Measurements from ENCODE around the gene SESN2.
A peak's percentile ranks its signal among the peaks of the same experiment; 100 is the strongest.

SESN2 gene

GRCh38 chr1:28282426-28283407 lies 23.4 kb downstream of the SESN2 start:
- peaks cover 19% of the 10 kb centered on the region for H3K36me3 Mint-ChIP-seq
- no peaks in the 10 kb centered on the region for H3K9me3 Mint-ChIP-seq
- peaks cover 19% of the 10 kb centered on the region for H3K27me3 Mint-ChIP-seq
- H3K4me1 Mint-ChIP-seq, result peaks cover 22% of the 10 kb centered on the region
- no peak for DNase-seq
- H3K4me3 Mint-ChIP-seq, result no peak overlapping the region
- CTCF ChIA-PET, result no interaction called here
- H3K27ac Mint-ChIP-seq, result peak overlapping the region; percentile 74

GRCh38 chr1:28286111-28286510 lies 26.8 kb downstream of the SESN2 start:
- H3K4me3 Mint-ChIP-seq, result no peak overlapping the region
- peaks cover 3% of the 10 kb centered on the region for H3K36me3 Mint-ChIP-seq
- DNase-seq, result no peak
- no peaks in the 10 kb centered on the region for H3K9me3 Mint-ChIP-seq
- peaks cover 19% of the 10 kb centered on the region for H3K4me1 Mint-ChIP-seq
- H3K27ac Mint-ChIP-seq, result no peak overlapping the region
- peaks cover 30% of the 10 kb centered on the region for H3K27me3 Mint-ChIP-seq
- CTCF ChIA-PET, result interaction anchor here (0.6 kb wide), 2 partner anchors 8 to 439 kb away, joined by 3 read pairs; no protein-coding TSS in a partner anchor

- Mint-ChIP-seq H3K4me1 (peaks cover 5% of the 10 kb centered on the region), H3K27ac (no peak overlapping the region), H3K27me3 (peaks cover 37% of the 10 kb centered on the region), H3K9me3 (no peaks in the 10 kb centered on the region), H3K4me3 (no peak overlapping the region), H3K36me3 (no peaks in the 10 kb centered on the region)
- CTCF ChIA-PET, result no interaction called here
- no peak for DNase-seq
Observed at GRCh38 chr1:28288487-28288886, 29.2 kb downstream of the SESN2 start.

DNA sequence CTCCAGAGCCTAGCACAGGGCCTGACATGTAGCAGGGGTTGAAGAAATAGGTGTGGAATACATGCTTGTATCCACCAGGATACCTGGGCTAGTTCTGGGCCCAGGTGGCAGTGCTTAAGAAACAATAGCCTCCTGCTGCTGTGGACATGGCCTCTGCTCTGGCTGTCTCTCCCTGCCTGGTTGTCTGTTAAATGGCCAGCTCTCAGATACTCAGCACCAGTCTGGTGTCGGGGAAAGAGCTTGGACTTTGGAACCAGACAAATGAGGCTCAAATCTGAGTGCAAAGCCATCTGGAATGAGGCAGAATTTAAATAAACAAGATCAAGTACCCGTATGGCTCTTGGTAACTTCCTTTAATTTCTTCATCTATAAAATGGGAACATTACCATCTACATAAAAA lies 31.5 kb downstream of the SESN2 start:
- no peak for DNase-seq
- Mint-ChIP-seq H3K4me1 (peaks cover 5% of the 10 kb centered on the region), H3K9me3 (no peaks in the 10 kb centered on the region), H3K36me3 (no peaks in the 10 kb centered on the region), H3K27me3 (peaks cover 36% of the 10 kb centered on the region), H3K4me3 (no peak overlapping the region), H3K27ac (no peak overlapping the region)
- CTCF ChIA-PET, result no interaction called here

GRCh38 chr1:28291711-28292110 lies 32.4 kb downstream of the SESN2 start:
- H3K36me3 Mint-ChIP-seq, result no peaks in the 10 kb centered on the region
- peaks cover 38% of the 10 kb centered on the region for H3K27me3 Mint-ChIP-seq
- CTCF ChIA-PET, result no interaction called here
- no peaks in the 10 kb centered on the region for H3K9me3 Mint-ChIP-seq
- no peak overlapping the region for H3K4me3 Mint-ChIP-seq
- peak overlapping the region; percentile 30 for H3K27ac Mint-ChIP-seq
- H3K4me1 Mint-ChIP-seq, result peaks cover 5% of the 10 kb centered on the region
- DNase-seq, result no peak

DNA sequence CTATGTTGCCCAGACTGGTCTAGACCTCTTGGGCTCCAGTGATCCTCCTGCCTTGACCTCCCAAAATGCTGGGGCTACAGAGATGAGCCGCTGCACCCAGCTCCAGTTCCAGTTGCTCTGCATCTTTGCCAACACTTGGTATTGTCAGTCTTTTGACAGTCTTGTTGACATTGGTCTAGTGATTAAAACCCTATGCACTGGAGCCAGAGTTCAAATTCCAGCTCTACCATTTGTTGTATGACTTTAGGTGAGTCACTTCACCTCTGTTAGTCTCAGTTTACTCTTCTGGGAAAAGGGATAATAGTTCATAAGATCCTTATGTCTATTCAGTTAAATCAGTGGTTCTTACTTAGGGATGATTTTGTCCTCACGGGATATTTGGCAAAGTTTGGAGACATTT lies 36.6 kb downstream of the SESN2 start:
- peaks cover 7% of the 10 kb centered on the region for H3K4me1 Mint-ChIP-seq
- H3K27me3 Mint-ChIP-seq, result peaks cover 27% of the 10 kb centered on the region
- no peaks in the 10 kb centered on the region for H3K9me3 Mint-ChIP-seq
- H3K36me3 Mint-ChIP-seq, result no peaks in the 10 kb centered on the region
- CTCF ChIA-PET, result no interaction called here
- H3K27ac Mint-ChIP-seq, result no peak overlapping the region
- no peak for DNase-seq
- H3K4me3 Mint-ChIP-seq, result no peak overlapping the region

DNA sequence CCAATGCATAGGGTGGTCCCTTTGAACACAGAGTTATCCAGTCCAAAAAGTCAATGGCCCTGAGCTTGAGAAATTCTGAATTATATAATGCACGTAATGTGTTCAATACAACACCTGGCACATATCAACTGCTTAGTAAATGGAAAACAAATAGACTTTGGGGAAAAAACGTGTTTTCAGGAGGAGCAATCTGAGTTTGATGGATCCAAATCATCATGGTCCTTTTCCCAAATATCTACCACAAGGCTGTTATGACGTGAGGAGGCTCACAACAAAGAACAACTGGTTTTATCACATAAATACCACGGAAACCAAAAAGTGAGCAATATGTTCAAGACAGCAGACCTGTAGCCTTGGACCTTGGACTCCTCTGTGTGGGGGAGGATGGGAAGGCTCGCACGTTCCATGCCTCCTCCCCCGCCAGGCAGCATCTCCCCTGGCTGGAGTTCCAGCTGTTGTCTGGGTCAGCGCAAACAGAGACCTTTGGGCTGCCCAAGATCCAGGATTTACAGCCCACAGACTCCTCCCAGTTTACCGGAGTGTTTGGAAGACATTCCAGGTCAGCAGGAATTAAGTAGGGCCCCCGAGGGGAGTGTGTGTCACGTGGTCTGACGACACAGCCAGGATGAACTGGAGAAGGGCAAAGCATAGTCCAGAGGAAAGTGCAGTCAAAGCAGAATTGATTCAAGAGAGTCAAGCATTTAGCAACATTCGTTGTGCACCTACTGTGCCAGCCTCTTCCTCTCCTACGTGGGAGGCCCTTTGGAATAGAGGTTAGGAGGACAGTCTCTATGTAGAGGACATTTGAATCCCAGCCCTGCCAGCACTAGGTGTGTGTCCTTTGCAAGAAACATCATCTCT lies 37.3 kb downstream of the SESN2 start:
- no peak for DNase-seq
- Mint-ChIP-seq H3K9me3 (no peaks in the 10 kb centered on the region), H3K27ac (no peak overlapping the region), H3K4me3 (no peak overlapping the region), H3K36me3 (no peaks in the 10 kb centered on the region), H3K4me1 (peaks cover 7% of the 10 kb centered on the region), H3K27me3 (peaks cover 27% of the 10 kb centered on the region)
- CTCF ChIA-PET, result no interaction called here

- no peak for DNase-seq
- no peak overlapping the region for H3K27ac Mint-ChIP-seq
- H3K36me3 Mint-ChIP-seq, result no peaks in the 10 kb centered on the region
- H3K9me3 Mint-ChIP-seq, result no peaks in the 10 kb centered on the region
- no peak overlapping the region for H3K4me3 Mint-ChIP-seq
- H3K4me1 Mint-ChIP-seq, result peaks cover 7% of the 10 kb centered on the region
- CTCF ChIA-PET, result no interaction called here
- peaks cover 36% of the 10 kb centered on the region for H3K27me3 Mint-ChIP-seq
Observed at GRCh38 chr1:28297826-28298225, 38.5 kb downstream of the SESN2 start.

DNA sequence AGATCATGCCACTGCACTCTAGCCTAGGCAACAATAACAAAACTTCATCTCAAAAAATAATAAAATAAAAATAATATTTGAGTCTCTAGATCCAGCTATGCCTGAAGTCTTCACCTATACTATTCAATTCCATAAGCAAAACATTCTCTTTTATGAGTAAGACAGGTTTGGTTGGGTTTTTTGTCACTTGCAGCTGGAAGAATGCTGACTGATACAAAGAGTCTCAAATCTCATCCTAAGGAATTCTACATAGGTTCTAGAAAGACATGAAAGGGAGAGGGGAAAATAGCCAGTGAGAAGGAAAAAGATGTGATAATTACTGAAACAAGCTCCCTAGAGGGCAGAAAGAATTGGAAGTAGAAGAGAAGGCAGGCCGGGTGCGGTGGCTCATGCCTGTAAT lies 39.1 kb downstream of the SESN2 start:
- H3K27me3 Mint-ChIP-seq, result peaks cover 36% of the 10 kb centered on the region
- DNase-seq, result no peak
- peaks cover 7% of the 10 kb centered on the region for H3K4me1 Mint-ChIP-seq
- no peaks in the 10 kb centered on the region for H3K36me3 Mint-ChIP-seq
- no peaks in the 10 kb centered on the region for H3K9me3 Mint-ChIP-seq
- no peak overlapping the region for H3K27ac Mint-ChIP-seq
- CTCF ChIA-PET, result no interaction called here
- H3K4me3 Mint-ChIP-seq, result no peak overlapping the region

DNA sequence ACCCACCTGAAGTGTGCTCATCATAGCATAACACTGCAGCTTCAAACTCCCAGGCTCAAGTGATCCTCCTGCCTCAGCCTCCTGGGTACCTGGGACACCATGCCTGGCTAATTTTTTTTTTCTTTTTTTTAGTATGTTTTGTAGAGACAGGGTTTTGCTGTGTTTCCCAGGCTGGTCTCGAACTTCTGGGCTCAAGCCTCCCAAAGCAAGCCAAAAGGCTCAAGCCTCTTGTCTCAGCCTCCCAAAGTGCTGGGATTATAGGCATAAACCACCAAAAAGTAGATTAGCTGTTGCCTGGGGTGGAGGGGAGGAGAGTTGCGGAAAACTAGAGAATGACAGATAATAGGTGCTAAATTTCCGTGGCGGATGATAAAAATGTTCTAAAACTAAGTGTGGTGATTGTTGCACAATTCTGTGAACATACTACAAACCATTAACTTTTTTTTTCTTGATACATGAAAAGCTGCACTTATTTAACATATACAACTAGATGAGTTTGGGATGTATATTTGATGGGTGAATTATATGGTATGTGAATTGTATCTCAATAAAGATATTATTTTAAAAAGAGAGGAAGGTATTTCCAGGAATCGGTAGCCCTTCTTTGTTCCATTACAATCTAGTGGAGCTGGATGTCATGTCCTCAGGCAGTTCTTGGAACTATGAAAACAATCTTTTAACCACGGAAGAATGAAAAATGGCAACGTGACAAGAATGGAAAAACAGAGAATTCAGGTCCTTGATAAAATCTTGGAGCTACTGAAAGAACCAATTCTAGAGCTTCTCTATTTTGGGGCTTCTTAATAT lies 42.3 kb downstream of the SESN2 start:
- Mint-ChIP-seq H3K36me3 (no peaks in the 10 kb centered on the region), H3K4me3 (no peak overlapping the region), H3K27ac (no peak overlapping the region), H3K27me3 (peaks cover 39% of the 10 kb centered on the region), H3K9me3 (no peaks in the 10 kb centered on the region), H3K4me1 (peaks cover 9% of the 10 kb centered on the region)
- no peak for DNase-seq
- CTCF ChIA-PET, result interaction anchor here (0.6 to 0.7 kb wide), 3 partner anchors 29 to 575 kb away, joined by 3 to 6 read pairs (median 3); no protein-coding TSS in a partner anchor

DNA sequence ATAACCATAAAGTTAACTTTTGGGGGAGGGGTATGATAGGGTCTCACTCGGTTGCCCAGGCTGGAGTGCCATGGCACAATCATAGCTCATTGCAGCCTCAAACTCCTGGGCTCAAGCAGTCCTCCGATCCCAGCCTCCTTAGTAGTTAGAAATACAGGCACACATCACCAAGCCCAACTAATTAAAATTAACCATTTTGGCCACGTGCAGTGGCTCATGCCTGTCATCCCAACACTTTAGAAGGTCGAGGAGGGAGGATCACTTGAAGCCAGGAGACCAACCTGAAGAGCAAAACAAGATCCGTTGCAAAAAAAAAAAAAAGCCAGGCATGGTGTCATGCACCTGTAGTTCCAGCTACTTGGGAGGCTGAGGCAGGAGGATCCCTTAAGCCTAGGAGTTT lies 42.9 kb downstream of the SESN2 start:
- CTCF ChIA-PET, result no interaction called here
- no peak for DNase-seq
- Mint-ChIP-seq H3K4me1 (peaks cover 7% of the 10 kb centered on the region), H3K27me3 (peaks cover 38% of the 10 kb centered on the region), H3K27ac (no peak overlapping the region), H3K4me3 (no peak overlapping the region), H3K9me3 (no peaks in the 10 kb centered on the region), H3K36me3 (no peaks in the 10 kb centered on the region)

GRCh38 chr1:28306301-28306949 lies 47.1 kb downstream of the SESN2 start:
- Mint-ChIP-seq H3K27ac (no peak overlapping the region), H3K36me3 (no peaks in the 10 kb centered on the region), H3K4me3 (no peak overlapping the region), H3K27me3 (peaks cover 41% of the 10 kb centered on the region), H3K4me1 (peaks cover 2% of the 10 kb centered on the region), H3K9me3 (no peaks in the 10 kb centered on the region)
- no peak for DNase-seq
- CTCF ChIA-PET, result no interaction called here

GRCh38 chr1:28308750-28309149 lies 49.4 kb downstream of the SESN2 start:
- CTCF ChIA-PET, result no interaction called here
- H3K4me3 Mint-ChIP-seq, result no peak overlapping the region
- no peak for DNase-seq
- H3K9me3 Mint-ChIP-seq, result no peaks in the 10 kb centered on the region
- peaks cover 2% of the 10 kb centered on the region for H3K4me1 Mint-ChIP-seq
- no peaks in the 10 kb centered on the region for H3K36me3 Mint-ChIP-seq
- no peak overlapping the region for H3K27ac Mint-ChIP-seq
- peaks cover 29% of the 10 kb centered on the region for H3K27me3 Mint-ChIP-seq

DNA sequence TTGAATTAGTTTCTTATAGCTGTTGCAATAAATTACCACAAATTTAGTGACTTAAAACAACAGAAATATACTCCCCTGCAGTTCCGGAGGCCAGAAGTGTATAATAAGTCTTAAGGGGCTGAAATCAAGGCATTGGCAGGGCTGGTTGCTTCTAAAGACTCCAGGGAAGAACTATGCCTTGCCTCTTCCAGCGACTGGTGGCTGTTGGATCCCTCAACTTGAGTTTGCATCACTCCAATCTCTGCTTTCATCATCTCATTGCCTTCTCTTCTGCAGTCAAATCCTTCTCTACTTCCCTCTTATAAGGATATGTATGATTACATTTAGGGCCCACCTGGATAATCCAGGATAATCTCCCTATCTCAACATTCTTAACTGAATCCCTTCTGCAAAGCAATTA lies 50.4 kb downstream of the SESN2 start:
- CTCF ChIA-PET, result no interaction called here
- H3K27me3 Mint-ChIP-seq, result peaks cover 28% of the 10 kb centered on the region
- no peak overlapping the region for H3K27ac Mint-ChIP-seq
- no peaks in the 10 kb centered on the region for H3K36me3 Mint-ChIP-seq
- no peaks in the 10 kb centered on the region for H3K9me3 Mint-ChIP-seq
- no peak overlapping the region for H3K4me3 Mint-ChIP-seq
- no peak for DNase-seq
- H3K4me1 Mint-ChIP-seq, result no peaks in the 10 kb centered on the region

Measured in activated naive CD4-positive, alpha-beta T cell treated with anti-CD3 and anti-CD28 coated beads, Interleukin-2, amount 10 ng/mL, durations not matched to agents 7 days and 5 days (primary cell).